DMS79 treated with DMSO at 0.1 percent for 48 hours (cell line): ENCODE data around the gene SKAP1.

Source experiments
- DNase-seq: peaks from one replicate; lab custom pipeline; 2025; lab: John Stamatoyannopoulos, UW

Gene SKAP1

DNA sequence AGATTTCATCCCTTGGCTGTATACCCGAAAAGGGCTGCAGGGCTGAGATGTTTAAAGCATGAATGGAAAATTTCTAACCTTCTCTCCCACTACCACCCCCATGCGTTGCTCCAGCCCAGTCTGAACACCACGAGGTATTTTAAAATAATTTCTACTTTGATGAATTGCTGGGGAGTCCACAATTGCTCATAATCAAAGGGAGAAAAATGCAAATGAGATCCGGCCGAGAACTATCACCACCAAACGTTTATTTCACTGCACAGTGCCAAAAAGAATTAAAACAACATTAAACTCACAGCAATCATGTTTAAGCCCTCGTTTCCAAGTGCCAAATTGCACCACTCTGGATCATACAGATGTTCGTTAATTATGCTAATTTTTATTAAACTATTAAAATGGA is 285.8 kb downstream of the SKAP1 start:
- no peak for DNase-seq

DNA sequence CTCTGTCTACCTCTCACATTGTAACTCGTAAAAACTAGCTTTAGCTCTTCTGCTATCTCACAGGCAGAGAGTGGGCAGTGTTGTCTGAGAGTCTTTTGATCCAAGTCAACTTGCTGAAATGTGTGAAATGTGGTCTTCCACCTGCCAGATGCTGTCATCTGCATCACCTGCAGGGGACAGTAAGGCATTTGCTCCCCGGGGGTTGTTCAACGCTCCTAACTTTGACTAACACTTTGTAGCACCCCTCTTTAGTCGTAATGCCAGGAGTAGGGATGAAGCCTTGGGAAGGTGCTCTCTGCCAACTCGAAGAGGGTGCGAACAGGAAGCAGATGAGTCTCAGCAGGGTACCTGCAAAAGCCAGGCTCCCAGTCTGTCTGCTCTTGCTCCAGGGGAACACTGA is 286.4 kb downstream of the SKAP1 start:
- DNase-seq, result no peak

DNA sequence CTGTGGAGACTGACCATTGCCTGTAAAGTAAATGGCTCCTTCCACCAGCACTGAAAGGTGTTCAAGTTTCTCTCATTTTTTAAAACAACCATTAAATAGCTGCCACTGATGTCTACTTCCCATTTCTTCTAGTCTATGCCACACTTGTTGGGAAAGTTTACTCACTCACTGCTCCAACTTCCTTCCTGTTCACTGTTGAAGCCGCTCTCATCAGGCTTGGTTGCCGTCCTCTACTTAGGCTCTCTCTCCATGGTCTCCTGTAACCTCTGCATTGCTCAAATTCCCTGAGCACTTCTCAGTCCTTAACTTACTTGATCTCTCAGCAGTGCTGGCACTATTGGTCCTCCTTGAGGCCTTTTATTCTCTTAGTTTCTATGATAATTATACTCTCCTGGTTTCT is 290.1 kb downstream of the SKAP1 start:
- DNase-seq, result no peak

DNA sequence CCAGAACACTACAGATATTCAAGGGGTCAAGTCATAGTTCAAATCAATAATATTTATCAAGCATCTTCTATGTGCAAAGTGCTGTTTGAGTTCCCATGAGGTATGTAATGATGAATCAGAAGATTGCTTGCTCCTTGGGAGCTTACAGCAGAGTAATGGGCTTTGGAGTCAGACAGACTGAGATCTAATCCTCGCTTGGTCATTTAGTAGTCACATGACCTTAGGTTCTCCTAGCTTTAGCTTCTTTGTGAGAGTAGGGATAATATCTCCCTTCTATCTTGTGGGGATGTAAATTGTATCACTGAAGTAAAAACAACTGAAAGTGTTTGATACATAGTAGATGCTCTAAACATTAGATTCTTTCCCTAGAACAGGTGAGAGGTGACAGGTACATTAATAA is 292.4 kb downstream of the SKAP1 start:
- DNase-seq, result no peak

DNA sequence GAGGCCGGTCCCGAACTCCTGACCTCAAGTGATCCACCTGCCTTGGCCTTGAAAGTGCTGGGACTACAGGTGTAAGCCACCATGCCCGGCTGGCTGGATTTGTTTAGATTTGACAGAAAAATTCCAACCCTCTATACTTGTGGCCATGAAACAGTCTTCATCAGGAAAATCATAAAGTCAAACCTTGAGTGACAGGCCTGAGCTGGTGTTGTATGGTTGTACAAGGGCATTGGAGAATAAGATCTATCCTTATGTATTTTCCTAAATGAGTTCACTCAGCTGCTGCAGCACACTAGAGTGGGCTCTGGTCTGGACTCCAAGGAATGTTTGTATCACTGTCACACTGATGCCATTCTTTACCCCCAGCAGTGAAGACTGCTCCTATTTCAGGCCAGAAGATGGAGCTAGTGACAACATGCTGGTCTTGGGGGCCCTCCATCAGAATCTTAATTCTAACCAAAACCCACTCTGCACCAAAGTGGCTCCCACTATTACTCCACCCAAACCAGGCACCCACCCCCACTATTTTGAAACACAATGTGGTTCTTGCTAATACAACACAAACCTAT is 295.0 kb downstream of the SKAP1 start:
- no peak for DNase-seq

DNA sequence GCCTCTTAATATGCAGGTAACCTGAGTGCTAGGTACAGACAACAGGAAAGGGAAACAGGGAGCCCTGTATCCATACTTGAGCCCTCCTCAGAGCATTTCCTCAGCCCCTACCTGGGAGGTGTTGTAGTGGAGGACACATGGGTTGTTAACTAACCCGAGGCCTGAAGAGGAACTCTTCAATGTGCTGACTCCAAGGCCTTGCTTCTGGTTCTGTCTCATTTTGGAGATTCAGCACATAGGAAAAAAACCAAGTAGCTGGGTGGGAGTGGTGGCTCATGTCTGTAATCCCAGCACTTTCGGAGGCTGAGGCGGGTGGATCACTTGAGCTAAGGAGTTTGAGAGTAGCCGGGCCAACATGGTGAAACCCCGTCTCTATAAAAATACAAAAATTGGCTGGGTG is 297.6 kb downstream of the SKAP1 start:
- DNase-seq, result no peak

DNA sequence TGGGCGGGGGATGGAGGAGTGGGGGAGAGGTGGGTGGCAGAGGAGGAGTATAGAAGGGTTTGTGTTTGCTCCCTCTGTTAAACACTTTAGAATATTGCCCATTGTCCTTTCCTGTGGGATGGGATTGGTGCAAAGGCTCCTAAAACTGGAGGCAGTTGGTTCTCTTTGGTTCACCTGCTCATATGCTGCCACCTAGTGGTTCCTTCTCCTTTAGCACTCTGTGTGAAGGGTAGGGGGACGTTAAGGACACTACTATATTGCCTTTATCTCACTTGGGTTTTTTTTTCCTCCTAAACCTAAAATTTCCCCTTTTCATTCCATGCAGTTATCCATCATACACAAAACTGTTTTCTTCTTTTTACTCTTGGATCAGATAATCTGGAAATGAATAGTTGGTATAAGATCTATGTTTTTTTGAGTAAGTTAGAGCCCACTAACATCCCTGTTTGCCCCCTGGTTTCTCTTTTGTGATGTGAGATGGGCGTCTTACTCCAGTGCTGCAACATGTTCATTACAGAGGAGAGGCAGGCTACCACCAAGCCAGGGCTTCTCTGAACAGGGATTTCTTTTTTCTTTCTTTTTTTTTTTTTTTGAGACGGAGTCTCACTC is 298.7 kb downstream of the SKAP1 start:
- DNase-seq, result peak; percentile 77

DNA sequence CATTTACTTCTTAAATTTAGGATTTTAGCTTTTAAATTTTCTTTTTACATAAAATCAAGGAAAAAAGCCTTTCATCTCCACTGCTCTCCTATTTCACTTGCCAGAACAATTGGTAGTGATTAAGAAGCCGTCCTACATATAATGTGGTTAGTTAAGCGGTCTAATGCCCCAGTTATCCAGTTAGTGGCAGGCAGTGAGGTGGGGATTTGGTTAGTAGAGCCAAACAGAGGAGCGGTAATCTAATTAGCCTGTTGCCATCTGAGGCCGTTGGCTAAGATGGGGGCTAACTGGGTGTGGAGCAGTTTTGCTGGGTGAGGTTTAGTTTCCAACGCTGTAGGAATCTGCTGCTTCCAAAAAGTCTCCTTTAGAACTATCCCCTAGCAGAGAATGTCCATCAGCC is 300.0 kb downstream of the SKAP1 start:
- no peak for DNase-seq

DNA sequence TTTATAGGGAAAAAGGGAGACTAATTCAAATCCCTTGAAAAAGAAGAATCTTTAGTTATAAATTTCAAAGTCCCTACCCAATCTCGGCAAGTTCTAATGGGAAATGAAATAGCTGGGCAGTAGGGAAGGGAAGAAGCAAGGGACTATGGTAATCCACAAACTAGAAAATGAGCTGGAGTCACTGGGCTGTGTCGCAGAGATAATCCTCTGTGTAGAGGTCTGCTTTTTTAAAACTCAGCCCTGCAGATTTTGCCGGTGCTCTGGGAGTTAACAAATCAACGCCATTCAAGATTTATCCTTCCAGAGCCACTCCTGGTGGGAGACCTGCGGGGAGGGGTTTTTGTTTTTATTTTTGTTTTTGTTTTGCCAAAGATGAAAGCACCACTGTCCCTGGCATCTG is 301.6 kb downstream of the SKAP1 start:
- no peak for DNase-seq

DNA sequence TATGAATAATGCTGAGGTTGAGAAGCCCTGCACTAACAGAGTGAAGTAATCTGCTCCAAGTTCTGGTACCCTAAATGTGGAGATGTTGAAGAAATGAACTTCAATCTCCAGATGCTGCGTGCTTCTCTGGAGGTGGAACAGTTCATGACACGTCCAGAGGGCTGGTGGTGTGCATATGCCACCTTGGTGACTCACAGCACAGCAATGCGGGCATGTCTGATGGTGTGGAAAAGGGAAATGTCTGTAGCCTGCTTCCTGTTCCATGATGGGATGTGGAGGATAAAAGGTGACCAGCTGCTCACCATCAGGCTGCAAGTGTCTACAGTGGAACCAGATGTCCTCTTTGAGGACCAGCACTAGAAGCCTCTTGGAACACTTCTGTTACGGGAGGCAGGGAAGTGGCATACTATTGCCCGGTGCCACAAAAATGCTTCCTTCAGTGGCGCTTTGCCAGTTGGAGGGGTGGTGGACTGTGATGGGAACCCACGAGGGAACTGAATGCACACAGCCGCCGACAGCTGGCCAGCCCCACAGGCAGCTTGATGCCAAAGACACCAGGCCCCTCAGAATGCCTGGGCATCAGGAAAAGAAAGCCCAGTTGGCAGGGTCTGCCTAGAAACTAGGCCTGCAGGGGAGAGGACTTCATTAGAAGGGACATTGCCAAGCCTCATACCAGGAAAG is 302.5 kb downstream of the SKAP1 start:
- DNase-seq, result peak; percentile 65

DNA sequence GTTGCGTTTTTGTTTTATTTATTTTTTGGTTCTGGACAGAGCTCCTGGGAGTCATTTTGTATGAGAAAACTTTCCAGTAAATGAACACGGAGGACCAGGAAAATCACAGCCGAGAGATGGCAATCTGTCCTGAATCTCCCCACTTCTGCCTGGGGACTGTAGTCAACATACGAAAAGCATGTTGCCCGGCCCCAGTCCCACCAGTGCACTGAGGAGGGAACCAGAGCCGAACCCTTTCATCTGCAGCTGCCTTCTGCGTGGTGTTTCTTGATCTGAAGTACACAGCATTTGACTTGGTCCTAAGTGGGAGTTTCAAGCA is 303.5 kb downstream of the SKAP1 start:
- no peak for DNase-seq

DNA sequence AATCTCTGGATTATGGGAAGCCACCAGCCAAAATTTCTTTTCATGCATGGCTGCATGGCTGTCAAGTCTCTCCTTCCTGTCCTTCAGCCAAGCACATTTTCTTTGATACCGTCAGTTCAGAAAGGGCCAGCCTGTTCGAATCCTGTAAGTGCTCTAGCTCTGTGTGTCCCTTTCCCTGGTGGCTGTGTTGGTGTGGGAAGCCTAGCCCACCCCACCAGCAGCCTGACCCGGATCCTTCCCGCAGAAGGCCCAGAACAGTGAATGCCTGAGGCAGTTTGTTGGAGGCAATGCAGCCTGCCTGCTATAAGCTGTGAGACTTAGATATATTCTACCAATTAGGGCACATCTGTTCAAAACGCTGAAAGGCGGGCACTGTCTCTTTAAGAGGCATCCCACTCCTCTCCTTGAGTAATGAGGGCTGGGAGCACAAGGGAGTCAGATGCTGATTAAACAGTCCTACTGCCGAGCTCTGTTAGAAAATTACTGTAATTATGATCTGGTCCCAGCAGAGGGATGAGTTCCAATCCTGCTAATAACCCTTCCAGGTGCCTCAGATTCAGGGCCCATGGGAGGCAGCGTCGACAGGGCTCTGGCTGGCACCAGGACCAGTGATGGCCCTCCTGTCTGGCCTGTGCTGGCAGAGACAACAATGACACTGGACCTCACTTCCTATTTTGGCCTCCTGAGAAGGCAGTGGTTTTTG is 304.0 kb downstream of the SKAP1 start:
- no peak for DNase-seq

DNA sequence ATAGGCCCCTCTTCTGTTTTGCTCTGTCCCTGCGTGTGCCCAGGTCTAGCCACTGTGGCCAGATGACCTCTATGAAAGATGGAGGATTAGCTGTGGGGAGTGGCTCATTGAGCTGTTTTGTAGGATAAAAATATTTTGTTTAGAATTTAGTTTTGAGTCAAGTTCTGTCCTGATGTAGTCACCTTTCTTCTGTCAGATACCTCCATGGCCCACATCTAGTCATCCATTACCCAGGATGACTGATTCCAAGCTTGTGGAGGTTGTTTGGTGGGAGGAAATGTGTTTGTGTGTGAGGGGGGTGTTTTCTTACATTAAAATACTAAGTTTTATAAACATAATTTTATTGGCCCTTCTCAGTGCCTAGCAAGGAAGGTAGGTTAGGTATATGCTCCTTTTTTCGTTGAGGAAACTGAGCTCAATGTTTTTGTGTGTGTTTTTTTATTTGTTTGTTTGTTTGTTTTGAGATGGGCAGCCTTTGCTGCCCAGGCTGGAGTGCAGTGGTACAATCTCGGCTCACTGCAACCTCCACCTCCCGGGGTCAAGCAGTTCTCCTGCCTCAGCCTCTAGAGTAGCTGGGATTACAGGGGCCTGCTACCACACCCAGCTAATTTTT is 306.1 kb downstream of the SKAP1 start:
- DNase-seq, result no peak

DNA sequence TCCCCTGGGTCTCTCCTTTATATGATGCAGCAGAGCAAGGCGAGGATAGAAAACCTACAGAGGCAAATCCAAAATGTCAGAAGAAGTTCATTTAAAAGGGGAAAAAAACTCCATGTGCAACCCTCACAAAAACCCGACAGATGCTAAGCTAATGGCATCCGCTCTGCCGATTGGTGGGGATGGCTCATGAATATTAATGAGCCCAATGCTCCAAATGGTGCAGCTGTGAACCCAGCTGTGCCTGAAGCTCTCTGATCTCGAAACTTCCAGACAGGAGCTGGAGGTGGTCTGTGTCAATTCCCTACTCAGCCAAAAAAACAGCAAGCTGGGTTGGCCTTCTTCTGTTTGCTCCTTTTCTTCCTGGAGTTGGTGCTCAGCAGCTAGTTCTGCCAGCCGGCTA is 306.9 kb downstream of the SKAP1 start:
- no peak for DNase-seq

DNA sequence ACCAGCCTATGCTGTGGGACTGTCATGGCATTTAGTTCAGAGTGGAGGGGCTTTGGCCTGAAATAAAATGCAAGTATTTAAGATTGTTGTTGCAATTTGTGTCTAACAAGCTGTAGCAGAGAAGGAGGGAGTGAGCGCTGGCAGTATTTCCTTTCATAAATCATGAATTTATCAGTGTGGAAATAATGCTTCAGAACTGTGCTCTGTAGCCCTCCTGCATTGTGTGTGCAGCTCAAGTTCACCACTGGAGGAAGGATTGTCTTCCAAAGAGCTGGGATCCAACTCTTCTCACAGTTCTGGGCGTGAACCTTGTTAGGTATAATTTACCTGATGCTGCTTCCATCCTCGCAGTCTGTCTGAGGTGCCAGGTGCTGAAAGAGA is 307.4 kb downstream of the SKAP1 start:
- peak; percentile 26 for DNase-seq

DNA sequence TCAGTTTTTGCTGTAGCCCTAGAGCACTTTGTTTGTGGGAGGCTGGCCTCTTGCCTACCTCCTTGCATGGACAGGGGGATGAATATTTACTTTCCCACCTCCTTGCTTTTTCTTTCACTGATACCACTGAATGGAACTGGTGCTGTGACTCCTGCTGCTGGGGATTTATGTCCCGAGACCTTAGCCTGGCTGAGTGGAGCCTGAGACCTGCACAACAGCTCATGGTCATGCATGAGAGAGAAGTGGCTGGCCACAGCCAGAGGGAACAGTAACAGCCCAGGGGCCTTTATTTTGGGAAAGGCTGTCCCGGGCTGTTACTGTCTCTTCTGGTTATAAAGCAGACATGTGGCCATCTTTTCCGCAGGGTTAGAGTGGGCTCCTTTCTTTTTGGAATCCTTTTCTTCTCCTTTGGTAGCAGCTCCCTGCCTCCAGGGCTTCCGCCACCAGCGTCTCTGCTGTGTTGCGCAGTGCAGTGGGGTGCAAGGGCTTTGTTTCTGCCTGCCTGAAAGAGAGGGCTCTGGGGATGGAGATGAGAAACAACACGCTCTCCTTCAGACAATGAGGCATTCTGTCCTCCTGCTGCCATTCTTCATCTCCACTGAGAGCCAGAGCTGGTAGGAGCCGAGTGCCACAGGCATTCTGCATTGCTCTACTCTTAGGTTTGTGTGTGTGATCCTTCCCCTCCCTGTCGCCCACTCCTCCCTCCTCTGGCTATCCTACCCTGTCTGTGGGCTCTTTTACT is 307.9 kb downstream of the SKAP1 start:
- DNase-seq, result peak; percentile 86

DNA sequence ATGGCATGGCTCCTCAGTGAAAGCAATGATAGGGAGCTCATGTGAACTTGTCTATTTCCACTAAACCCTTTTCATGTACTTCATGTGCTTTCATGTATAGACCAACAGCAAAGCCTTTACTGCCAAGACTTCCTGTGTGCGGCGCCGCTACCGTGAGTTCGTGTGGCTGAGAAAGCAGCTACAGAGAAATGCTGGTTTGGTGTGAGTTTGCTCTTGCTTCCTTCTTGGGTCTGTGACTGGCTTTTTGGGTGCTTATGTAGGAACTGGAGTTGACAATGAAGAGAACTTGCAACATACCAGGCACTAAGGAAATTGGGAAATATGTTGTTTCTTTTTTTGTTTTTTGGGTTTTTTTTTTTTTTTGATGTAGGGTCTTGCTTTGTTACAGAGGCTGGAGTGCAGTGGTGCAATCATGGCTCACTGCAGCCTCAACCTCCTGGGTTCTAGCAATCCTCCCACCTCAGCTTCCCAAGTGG is 316.8 kb downstream of the SKAP1 start:
- DNase-seq, result no peak

DNA sequence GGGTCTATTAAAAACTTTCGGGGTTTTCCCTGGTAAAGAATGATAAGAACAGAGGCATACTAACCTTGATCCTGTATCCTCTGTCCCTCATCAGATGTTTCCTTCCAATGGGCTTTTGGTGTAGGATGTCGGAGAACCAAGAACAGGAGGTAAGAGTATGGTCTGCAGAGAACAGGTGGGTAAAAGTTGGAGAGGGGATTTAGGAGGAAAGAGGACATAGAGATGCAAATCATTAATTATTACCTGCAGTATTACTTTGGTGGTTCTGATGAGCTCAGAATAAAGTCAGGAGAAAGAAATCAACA is 318.1 kb downstream of the SKAP1 start:
- DNase-seq, result no peak

DNA sequence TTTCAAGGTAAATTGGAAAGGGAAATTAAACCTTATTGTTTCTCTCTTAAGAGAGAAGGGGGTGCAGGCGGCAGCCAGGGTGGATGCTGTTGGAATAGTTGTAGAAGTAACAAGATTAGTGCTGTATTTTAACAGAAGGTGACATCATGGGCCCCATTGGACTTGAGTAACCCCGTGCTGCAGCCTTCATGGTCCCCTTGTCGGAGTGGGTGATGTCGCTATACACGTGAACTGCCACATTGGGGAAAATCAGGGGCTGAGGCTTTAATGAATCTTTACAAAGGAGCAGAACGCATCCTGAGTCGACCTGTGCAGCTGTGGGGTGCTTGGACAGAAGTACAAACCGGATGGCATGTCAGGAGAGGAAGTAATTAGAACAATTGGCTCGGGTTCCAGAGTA is 319.3 kb downstream of the SKAP1 start:
- DNase-seq, result no peak

DNA sequence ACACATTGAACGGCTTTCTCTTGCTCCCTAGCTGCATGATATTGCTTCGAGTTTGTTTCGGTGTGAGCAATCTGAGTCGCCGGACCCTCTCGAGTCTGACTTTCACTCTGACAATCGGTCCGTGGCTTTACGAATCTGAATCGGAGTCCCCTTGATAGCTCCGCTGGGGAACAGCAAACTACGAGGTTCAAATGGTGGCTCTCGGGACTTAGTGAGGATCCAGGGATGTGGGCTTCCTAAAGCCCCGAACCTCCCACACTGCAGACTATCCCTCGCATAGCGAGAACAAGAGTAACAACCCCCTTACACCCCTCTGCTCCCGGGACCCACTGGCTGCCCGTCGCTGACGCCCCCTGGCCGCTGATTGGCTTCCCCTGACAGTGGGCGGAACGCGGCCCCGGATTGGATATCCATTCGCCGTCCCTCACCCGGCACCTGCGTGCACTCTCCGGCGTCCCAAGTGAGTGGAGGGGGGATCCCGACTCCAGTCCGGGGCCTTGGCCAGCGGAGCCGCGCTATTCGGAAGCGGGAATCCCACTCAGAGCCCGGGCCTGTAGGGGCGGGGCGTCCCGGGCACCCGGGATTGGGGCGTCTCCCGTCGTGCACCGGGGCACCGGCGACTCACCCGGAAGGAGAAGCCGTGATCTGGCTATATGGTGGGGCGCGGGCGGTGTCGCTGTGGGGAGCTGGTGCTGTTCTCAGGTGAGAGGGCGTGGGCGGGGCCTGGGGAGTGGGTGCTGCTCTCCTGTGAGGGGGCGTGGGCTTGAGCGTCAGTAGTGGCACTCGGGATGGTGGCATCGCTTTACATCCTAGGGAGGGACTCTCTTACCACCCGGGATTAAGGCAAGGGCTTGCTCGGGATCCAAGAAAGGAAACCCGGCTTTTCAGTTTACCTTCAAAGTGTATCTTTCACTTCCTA is 322.6 kb downstream of the SKAP1 start, which contains the start of gene SNX11:
TSS of gene SNX11 (plus strand) at position 630 of the 919 bp plus-strand sequence. CDS start 4,278 bp downstream, outside the sequence.
- DNase-seq, result peak; percentile 91

DNA sequence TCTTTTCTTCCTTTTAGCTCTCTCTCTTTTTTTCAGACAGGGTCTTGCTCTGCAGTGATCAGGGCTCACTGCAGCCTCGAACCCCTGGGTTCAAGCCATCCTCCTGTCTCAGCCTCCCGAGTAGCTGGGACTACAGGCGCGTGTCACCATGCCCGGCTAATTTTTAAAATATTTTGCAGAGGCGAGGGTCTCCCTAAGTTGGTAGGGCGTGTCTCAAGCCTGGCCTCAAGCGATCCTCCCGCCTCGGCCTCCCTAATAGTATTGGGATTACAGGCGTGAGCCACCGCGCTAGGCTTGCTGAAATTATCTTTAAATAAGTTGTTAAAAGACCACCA is 323.2 kb downstream of the SKAP1 start:
- no peak for DNase-seq
